B cell (primary cell): ENCODE data around the gene MICOS13.

Source experiments
- CTCF ChIP-seq: fragments of 200-600 bp; IDR thresholded peaks from one replicate; pipeline ENCODE4 v1.8.0; 2022; ENCODE audit warnings: antibody characterized with exemption, mild to moderate bottlenecking
- EZH2 ChIP-seq: IDR thresholded peaks from 2 replicates; pipeline ENCODE4 v1.6.1; 2012; ENCODE audit warnings: borderline replicate concordance, low read depth, mild to moderate bottlenecking, moderate library complexity, low read length; ENCODE audit not compliant: insufficient read depth, poor library complexity, severe bottlenecking

- TF ChIP-seq CTCF (no peak), EZH2 (no peak)
Measured at GRCh38 chr19:5694956-5695648, 14.8 kb upstream of the MICOS13 start.
